Gastroesophageal sphincter (tissue), 3 donors: ENCODE results near the gene FGF5.

Experiments used
- CTCF ChIP-seq, 4 experiments: fragments of 200-600 bp in 2 of 4; fragments of 450-650 bp in 2 of 4; sonication (generic) in 1 of 4; IDR thresholded peaks; one replicate each; pipeline ENCODE4 v1.5.1; 2017 to 2019; ENCODE audit warnings: antibody characterized with exemption in 4 of 4, mild to moderate bottlenecking in 2 of 4, moderate library complexity in 2 of 4
- EP300 ChIP-seq: sonication (generic); formaldehyde crosslinking; IDR thresholded peaks from one replicate; pipeline ENCODE4 v1.6.1; 2017; ENCODE audit warnings: antibody characterized with exemption, mild to moderate bottlenecking
- POLR2A ChIP-seq, 2 donors: fragments of 450-650 bp; IDR thresholded peaks; one replicate each; pipeline ENCODE4 v1.6.1; 2017; ENCODE audit warnings: antibody characterized with exemption in 2 of 2, mild to moderate bottlenecking in 2 of 2, moderate library complexity in 1 of 2
- POLR2AphosphoS5 ChIP-seq: sonication (generic); formaldehyde crosslinking; IDR thresholded peaks from one replicate; pipeline ENCODE4 v1.6.1; 2017; ENCODE audit warnings: antibody characterized with exemption

- no peak for TF ChIP-seq EP300
- TF ChIP-seq CTCF (IDR thresholded peaks at IDR 0.05) = no peak
- TF ChIP-seq POLR2A (IDR thresholded peaks at IDR 0.05) = no peak
- no peak for TF ChIP-seq POLR2AphosphoS5
Observed at GRCh38 chr4:80270321-80270720, 3.9 kb downstream of the FGF5 start.
